Vagina (tissue), 2 donors: Measurements from ENCODE around the gene NMUR1.

ENCODE experiments used
- POLR2A ChIP-seq, 2 donors: fragments of 450-650 bp; IDR thresholded peaks; one replicate each; pipeline ENCODE4 v1.6.1; 2017; ENCODE audit warnings: antibody characterized with exemption in 2 of 2, mild to moderate bottlenecking in 2 of 2, moderate library complexity in 2 of 2
- TF ChIP-seq, protein P1 (sequence below), 3 experiments: fragments of 450-650 bp in 2 of 3; fragments of 200-600 bp in 1 of 3; sonication (generic) in 1 of 3; IDR thresholded peaks; one replicate each; pipeline ENCODE4 v1.5.1; 2017 to 2019; ENCODE audit warnings: antibody characterized with exemption in 3 of 3, mild to moderate bottlenecking in 2 of 3, moderate library complexity in 2 of 3

DNA sequence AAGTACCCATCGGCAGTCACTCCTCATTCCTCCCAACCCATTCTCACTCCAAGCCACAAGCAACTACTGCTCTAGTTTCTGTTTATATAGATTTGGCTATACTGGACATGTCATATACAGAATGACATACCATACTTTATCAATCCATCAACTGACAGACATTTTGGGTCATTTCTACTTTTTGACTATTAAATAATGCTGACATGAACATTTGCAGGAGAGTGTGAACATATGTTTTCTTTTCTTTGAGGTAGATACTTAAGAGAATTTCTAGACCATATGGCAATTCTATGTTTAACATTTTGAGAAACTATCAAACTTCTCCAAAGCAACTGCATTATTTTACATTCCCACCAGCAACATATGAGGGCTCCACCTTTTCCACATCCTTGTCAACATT is 32.6 kb downstream of the NMUR1 start:
- TF ChIP-seq, protein P1, sequence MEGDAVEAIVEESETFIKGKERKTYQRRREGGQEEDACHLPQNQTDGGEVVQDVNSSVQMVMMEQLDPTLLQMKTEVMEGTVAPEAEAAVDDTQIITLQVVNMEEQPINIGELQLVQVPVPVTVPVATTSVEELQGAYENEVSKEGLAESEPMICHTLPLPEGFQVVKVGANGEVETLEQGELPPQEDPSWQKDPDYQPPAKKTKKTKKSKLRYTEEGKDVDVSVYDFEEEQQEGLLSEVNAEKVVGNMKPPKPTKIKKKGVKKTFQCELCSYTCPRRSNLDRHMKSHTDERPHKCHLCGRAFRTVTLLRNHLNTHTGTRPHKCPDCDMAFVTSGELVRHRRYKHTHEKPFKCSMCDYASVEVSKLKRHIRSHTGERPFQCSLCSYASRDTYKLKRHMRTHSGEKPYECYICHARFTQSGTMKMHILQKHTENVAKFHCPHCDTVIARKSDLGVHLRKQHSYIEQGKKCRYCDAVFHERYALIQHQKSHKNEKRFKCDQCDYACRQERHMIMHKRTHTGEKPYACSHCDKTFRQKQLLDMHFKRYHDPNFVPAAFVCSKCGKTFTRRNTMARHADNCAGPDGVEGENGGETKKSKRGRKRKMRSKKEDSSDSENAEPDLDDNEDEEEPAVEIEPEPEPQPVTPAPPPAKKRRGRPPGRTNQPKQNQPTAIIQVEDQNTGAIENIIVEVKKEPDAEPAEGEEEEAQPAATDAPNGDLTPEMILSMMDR (IDR thresholded peaks at IDR 0.05) = no peak
- no peak for TF ChIP-seq POLR2A (IDR thresholded peaks at IDR 0.05)
